HepG2 (cell line): ENCODE measurements around the gene FCHSD1. TPM values are rescaled to one million over a fixed set of nuclear protein-coding genes. Genes with fewer than 3 reads are reported as not detected.

Experiments used
- ATAC-seq: fragments of 200-7000 bp; cut with Tn5 transposase; 3 replicates; pipeline ENCODE4 v1.9.1; 2020; ENCODE audit warnings: mild to moderate bottlenecking, moderate library complexity
- BruUV-seq: library from RNA; stranded (reverse); fragments of 400-500 nt; replicated peaks from 2 replicates; lab custom pipeline; 2021; lab: Mats Ljungman, UMichigan
- CTCF ChIA-PET: fragments of 300-600 bp; formaldehyde crosslinking; extraction: SDS; loops from one replicate; lab custom pipeline; 2021; ENCODE audit warnings: low total read pairs, inconsistent platforms, low intra/inter-chr PET ratio; lab: Yijun Ruan, JAX
- POLR2A ChIA-PET: fragments of 350-600 bp; sonication (Branson Sonifier 250); formaldehyde crosslinking; loops from one replicate; lab custom pipeline; 2020; ENCODE audit warnings: antibody characterized with exemption, inconsistent platforms; lab: Yijun Ruan, JAX
- DNase-seq: peaks from one replicate; pipeline ENCODE4 v3.0.0-alpha.2; 2015; ENCODE audit warnings: low spot score
- FAIRE-seq: peaks from 3 replicates; lab custom pipeline; 2011; peaks lifted over from hg19 to GRCh38; lab: Jason Lieb, UNC
- H2AFZ ChIP-seq: one replicate; pipeline ENCODE4 v1.6.1; 2011; ENCODE audit warnings: low read length, inconsistent platforms
- H3K27ac ChIP-seq: fragments of 300-600 bp; 3 replicates; pipeline ENCODE4 v1.8.0; 2011; ENCODE audit warnings: mixed run types, mild to moderate bottlenecking, mixed read lengths, low read length, inconsistent platforms; ENCODE audit not compliant: insufficient read depth; ENCODE audit errors: extremely low read length
- H3K27me3 ChIP-seq, 2 experiments: fragments of 200-600 bp in 1 of 2; 2 replicates in 1 of 2; 3 replicates in 1 of 2; pipeline versions ENCODE4 v1.6.0 to v1.8.0; 2011; ENCODE audit warnings: low read length in 2 of 2, mild to moderate bottlenecking in 2 of 2, moderate library complexity in 2 of 2, inconsistent platforms in 1 of 2; ENCODE audit not compliant: insufficient read depth in 2 of 2, control insufficient read depth in 1 of 2
- H3K36me3 ChIP-seq, 2 experiments: fragments of 200-600 bp in 1 of 2; replicated peaks in 1 of 2; 2 replicates in 1 of 2; 3 replicates in 1 of 2; pipeline versions ENCODE4 v1.5.1 to v1.8.0; 2011; ENCODE audit warnings: low read length in 2 of 2, inconsistent platforms in 1 of 2; ENCODE audit not compliant: insufficient read depth in 2 of 2, control insufficient read depth in 1 of 2
- H3K4me1 ChIP-seq: 2 replicates; pipeline ENCODE4 v1.5.1; 2012; ENCODE audit warnings: low read length, inconsistent platforms; ENCODE audit not compliant: insufficient read depth
- H3K4me2 ChIP-seq: 2 replicates; pipeline ENCODE4 v1.6.0; 2011; ENCODE audit warnings: low read depth, low read length, inconsistent platforms
- H3K4me3 ChIP-seq, 3 experiments: fragments of 200-600 bp in 1 of 3; sonication (generic), shearing (Covaris generic) in 1 of 3; replicated peaks in 1 of 3; 2 replicates each; pipeline ENCODE4 v1.5.1; 2011 to 2016; ENCODE audit warnings: low read length in 3 of 3, inconsistent platforms in 2 of 3, low read depth in 2 of 3, mild to moderate bottlenecking in 2 of 3, control low read depth in 1 of 3, mixed read lengths in 1 of 3; ENCODE audit not compliant: insufficient read depth in 1 of 3
- H3K79me2 ChIP-seq: one replicate; pipeline ENCODE4 v1.6.1; 2011; ENCODE audit warnings: low read length, inconsistent platforms; ENCODE audit not compliant: insufficient read depth
- H3K9ac ChIP-seq: 2 replicates; pipeline ENCODE4 v1.6.0; 2011; ENCODE audit warnings: mild to moderate bottlenecking, low read depth, low read length, inconsistent platforms; ENCODE audit not compliant: insufficient read depth
- H3K9me3 ChIP-seq: 2 replicates; pipeline ENCODE4 v1.5.1; 2012; ENCODE audit warnings: mild to moderate bottlenecking, low read length
- H4K20me1 ChIP-seq: 2 replicates; pipeline ENCODE4 v1.6.0; 2011; ENCODE audit warnings: inconsistent platforms, mild to moderate bottlenecking, low read length, moderate library complexity; ENCODE audit not compliant: insufficient read depth
- EP300 ChIP-seq, 3 experiments: sonication (generic) in 1 of 3; formaldehyde crosslinking in 1 of 3; IDR thresholded peaks; 2 replicates each; pipeline versions ENCODE4 v1.5.1 to v1.6.1; 2011 to 2020; ENCODE audit warnings: low read depth in 2 of 3, low read length in 2 of 3, borderline replicate concordance in 1 of 3, improper control_type of control experiment in 1 of 3, mild to moderate bottlenecking in 1 of 3, missing genetic modification reagents in 1 of 3, moderate library complexity in 1 of 3
- GTF3A ChIP-seq: sonication (generic); formaldehyde crosslinking; conservative IDR thresholded peaks from 2 replicates; pipeline ENCODE4 v1.4.0; 2020; ENCODE audit warnings: mild to moderate bottlenecking, missing genetic modification reagents
- HBP1 ChIP-seq: IDR thresholded peaks from 2 replicates; pipeline ENCODE4 v1.6.1; 2016; ENCODE audit warnings: low read depth, control low read depth
- MAF1 ChIP-seq: sonication (generic); formaldehyde crosslinking; IDR thresholded peaks from 2 replicates; pipeline ENCODE4 v1.5.0; 2020; ENCODE audit warnings: missing genetic modification reagents, borderline replicate concordance
- MATR3 ChIP-seq: sonication (generic); formaldehyde crosslinking; IDR thresholded peaks from 2 replicates; pipeline ENCODE4 v1.4.0; 2020; ENCODE audit warnings: missing genetic modification reagents
- MTA3 ChIP-seq: sonication (generic); formaldehyde crosslinking; IDR thresholded peaks from 2 replicates; pipeline ENCODE4 v1.4.0; 2020; ENCODE audit warnings: missing genetic modification reagents
- NFE2L1 ChIP-seq: sonication (generic); formaldehyde crosslinking; IDR thresholded peaks from 2 replicates; pipeline ENCODE4 v1.4.0; 2020; ENCODE audit warnings: missing genetic modification reagents, mild to moderate bottlenecking, borderline replicate concordance
- SNAPC5 ChIP-seq: sonication (generic); formaldehyde crosslinking; IDR thresholded peaks from 2 replicates; pipeline ENCODE4 v1.8.1; 2023; ENCODE audit warnings: mild to moderate bottlenecking, missing genetic modification reagents, borderline replicate concordance
- SP140L ChIP-seq: sonication (generic); formaldehyde crosslinking; IDR thresholded peaks from 2 replicates; pipeline ENCODE4 v1.4.0; 2020; ENCODE audit warnings: missing genetic modification reagents, borderline replicate concordance
- ZNF230 ChIP-seq: sonication (generic); formaldehyde crosslinking; IDR thresholded peaks from 2 replicates; pipeline ENCODE4 v1.4.0; 2020; ENCODE audit warnings: mild to moderate bottlenecking, missing genetic modification reagents
- ZNF331 ChIP-seq: sonication (generic); formaldehyde crosslinking; IDR thresholded peaks from 2 replicates; pipeline ENCODE4 v1.4.0; 2020; ENCODE audit warnings: missing genetic modification reagents
- ZNF451 ChIP-seq: sonication (generic); formaldehyde crosslinking; IDR thresholded peaks from 2 replicates; pipeline ENCODE4 v1.5.0; 2020; ENCODE audit warnings: mild to moderate bottlenecking, missing genetic modification reagents
- ZNF567 ChIP-seq: sonication (generic); formaldehyde crosslinking; IDR thresholded peaks from 2 replicates; pipeline ENCODE4 v1.8.1; 2023; ENCODE audit warnings: mild to moderate bottlenecking, missing genetic modification reagents, borderline replicate concordance
- ZNF569 ChIP-seq: sonication (generic); formaldehyde crosslinking; IDR thresholded peaks from 2 replicates; pipeline ENCODE4 v1.5.0; 2020; ENCODE audit warnings: mild to moderate bottlenecking, missing genetic modification reagents, moderate library complexity, borderline replicate concordance
- ZNF605 ChIP-seq: sonication (generic); formaldehyde crosslinking; IDR thresholded peaks from 2 replicates; pipeline ENCODE4 v1.8.0; 2022; ENCODE audit warnings: mild to moderate bottlenecking, missing genetic modification reagents
- ZNF883 ChIP-seq: sonication (generic); formaldehyde crosslinking; IDR thresholded peaks from 2 replicates; pipeline ENCODE4 v1.5.1; 2020; ENCODE audit warnings: mild to moderate bottlenecking, missing genetic modification reagents; ENCODE audit errors: not compliant biosample characterization
- WGBS: methylation state at CpG from one replicate; pipeline ENCODE4 v1.1.6; 2017; ENCODE audit warnings: low lambda C conversion rate; 5-methylcytosine and 5-hydroxymethylcytosine counted together
- in situ Hi-C: cut with HindIII; loops from 2 replicates; pipeline ENCODE4 v1.10.0; 2017; ENCODE audit warnings: low pct_unique_long_range_greater_than_20kb; ENCODE audit not compliant: extremely low pct_ligation_motif_present
- intact Hi-C: fragments of 100-400 bp; cut with micrococcal nuclease; formaldehyde crosslinking; loops from one replicate; pipeline ENCODE4 v1.10.0; 2022; ENCODE audit not compliant: unreplicated experiment
- polyA plus RNA-seq, 8 experiments: library from polyadenylated mRNA; depleted of rRNA in 3 of 8; stranded (reverse) in 7 of 8; unstranded in 1 of 8; fragments of >200 nt; fragmentation: Illumina TruSeq in 4 of 8; extraction: Trizol in 4 of 8; gene quantifications; 2 replicates each; pipeline versions ENCODE4 v1.2.1 to v1.2.3, GENCODE V29; 2011 to 2016; ENCODE audit warnings: low read depth in 4 of 8, missing spikeins in 1 of 8, mixed read lengths in 1 of 8; ENCODE audit not compliant: insufficient read depth in 1 of 8
- total RNA-seq, 5 experiments: library from RNA; depleted of rRNA; stranded (reverse); fragments of >200 nt; fragmentation: Illumina TruSeq; extraction: Trizol; gene quantifications; 2 replicates each; pipeline ENCODE4 v1.2.3, GENCODE V29; 2016; ENCODE audit warnings: low read depth in 1 of 5

Gene FCHSD1
- total and polyA plus RNA-seq, 2 of the 13 experiments (the other 11 are each of a cell fraction or from before 2014, with no cell fraction given), result 5.5 to 15.4 TPM

GRCh38 chr5:141597814-141598213 lies 53.4 kb downstream of the FCHSD1 start (continued):
- TF ChIP-seq MATR3 (no peak), MTA3 (CRISPR knock-in tag) (no peak)

GRCh38 chr5:141597394-141597793 lies 53.8 kb downstream of the FCHSD1 start:
- no peak overlapping the region for H3K9ac ChIP-seq
- in situ Hi-C loops, result no loop called here
- no peak for FAIRE-seq
- ChIA-PET CTCF (no interaction called here), POLR2A (interaction anchor here (1.3 to 1.7 kb wide), 2 partner anchors 20 to 33 kb away, joined by 4 to 6 read pairs; no protein-coding TSS in a partner anchor)
- intact Hi-C loops, result no loop called here
- H3K9me3 ChIP-seq, result no peaks in the 10 kb centered on the region
- H3K79me2 ChIP-seq, result peaks cover 64% of the 10 kb centered on the region
- no peak overlapping the region for H2AFZ ChIP-seq
- H3K27me3 ChIP-seq, result no peaks in the 10 kb centered on the region
- peaks cover 35% of the 10 kb centered on the region for H3K4me1 ChIP-seq
- TF ChIP-seq SNAPC5 (CRISPR knock-in tag) (no peak), NFE2L1 (CRISPR knock-in tag) (no peak), ZNF883 (CRISPR knock-in tag) (no peak), ZNF331 (CRISPR knock-in tag) (no peak), ZNF569 (CRISPR knock-in tag) (no peak)
- no peak overlapping the region for H3K4me3 ChIP-seq
- no TSS peak for BruUV-seq
- ATAC-seq, result no peak
- no peak for DNase-seq
- H3K36me3 ChIP-seq, result peaks cover 0 to 18% of the 10 kb centered on the region in 2 experiments; a peak in 4 of 5 replicates
- H3K4me2 ChIP-seq, result no peak overlapping the region
- H3K27ac ChIP-seq, result no peak overlapping the region
- no peaks in the 10 kb centered on the region for H4K20me1 ChIP-seq
- 89% methylated on average over 2 of the region's 2 CpGs for WGBS

- Histone ChIP-seq H3K27ac (no peak overlapping the region), H3K4me3 (no peak overlapping the region), H4K20me1 (no peaks in the 10 kb centered on the region), H3K79me2 (peaks cover 64% of the 10 kb centered on the region), H3K36me3 (peaks cover 0 to 16% of the 10 kb centered on the region in 2 experiments; a peak in 3 of 5 replicates), H3K27me3 (no peaks in the 10 kb centered on the region), H3K9ac (no peak overlapping the region), H2AFZ (no peak overlapping the region), H3K4me2 (no peak overlapping the region), H3K4me1 (peaks cover 39% of the 10 kb centered on the region), H3K9me3 (no peaks in the 10 kb centered on the region)
- TF ChIP-seq SNAPC5 (CRISPR knock-in tag) (no peak), ZNF230 (CRISPR knock-in tag) (no peak), GTF3A (no peak), ZNF567 (no peak), MAF1 (CRISPR knock-in tag) (no peak), ZNF605 (CRISPR knock-in tag) (no peak), HBP1 (CRISPR knock-in tag) (no peak), MTA3 (CRISPR knock-in tag) (no peak), SP140L (CRISPR knock-in tag) (no peak), EP300 (IDR thresholded peaks at IDR 0.05; ENCODE audit: low read depth in 2 of 2, low read length in 2 of 2) (no peak), EP300 (CRISPR knock-in tag; IDR thresholded peaks at IDR 0.05; ENCODE audit: borderline replicate concordance) (no peak), ZNF451 (no peak)
- intact Hi-C loops (no loop called here), in situ Hi-C loops (no loop called here)
- ATAC-seq (no peak), DNase-seq (no peak), FAIRE-seq (no peak)
- POLR2A ChIA-PET, result no interaction called here
- 100% methylated on average over 1 of the region's 1 CpG for WGBS
- no TSS peak for BruUV-seq
- CTCF ChIA-PET, result no interaction called here
Measured at GRCh38 chr5:141596867-141597266, 54.4 kb downstream of the FCHSD1 start.
